CD4-positive, alpha-beta T cell treated with Interleukin-4 for 1 hour (primary cell): Measurements from ENCODE around the gene CLIC6.
"Not testable (repeated sequence)": the region's sequence is repeated elsewhere in the genome, so short reads cannot be mapped to it uniquely, and the experiment has no call there.

Experiments used
- DNase-seq, 2 donors: peaks; one replicate each; pipeline ENCODE4 v3.0.0-alpha.2; 2020 to 2022

The CLIC6 gene

DNA sequence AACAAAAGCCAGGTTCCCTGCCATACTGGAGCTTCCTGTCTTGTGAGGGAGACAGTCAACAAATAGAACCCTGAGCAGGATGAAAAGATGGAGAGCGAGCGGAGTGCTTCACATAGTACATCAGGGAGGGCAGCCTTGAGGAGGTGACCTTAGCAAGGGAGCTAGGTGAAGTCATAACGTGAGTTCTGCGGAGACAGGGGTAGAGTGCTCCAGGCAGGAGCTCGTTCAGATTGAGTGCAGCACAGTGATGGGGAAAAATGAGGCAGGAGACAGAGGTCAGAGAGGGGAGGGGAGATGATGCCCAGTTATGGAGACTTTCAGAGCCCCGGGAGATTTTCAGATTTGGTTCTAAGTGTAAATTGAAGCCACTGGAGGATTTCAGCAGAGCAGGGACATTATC lies 15.3 kb upstream of the CLIC6 start:
- no peak for DNase-seq

DNA sequence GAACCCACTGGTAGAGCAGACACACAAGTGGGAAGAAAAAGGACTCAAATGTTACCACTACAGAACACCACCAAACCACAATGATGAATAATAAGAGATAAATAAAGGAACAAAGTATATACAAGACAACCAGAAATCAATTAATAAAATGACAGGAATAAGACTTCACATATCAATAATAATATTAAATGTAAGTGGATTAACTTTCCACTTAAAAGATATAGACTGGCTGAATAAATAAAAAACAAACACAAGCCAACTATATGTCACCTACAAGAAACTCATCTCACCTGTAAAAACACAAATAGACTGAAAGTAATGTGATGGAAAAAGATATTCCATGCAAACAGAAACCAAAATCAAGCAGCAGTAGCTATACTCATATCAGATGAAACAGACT lies 6.9 kb upstream of the CLIC6 start:
- no peak for DNase-seq

DNA sequence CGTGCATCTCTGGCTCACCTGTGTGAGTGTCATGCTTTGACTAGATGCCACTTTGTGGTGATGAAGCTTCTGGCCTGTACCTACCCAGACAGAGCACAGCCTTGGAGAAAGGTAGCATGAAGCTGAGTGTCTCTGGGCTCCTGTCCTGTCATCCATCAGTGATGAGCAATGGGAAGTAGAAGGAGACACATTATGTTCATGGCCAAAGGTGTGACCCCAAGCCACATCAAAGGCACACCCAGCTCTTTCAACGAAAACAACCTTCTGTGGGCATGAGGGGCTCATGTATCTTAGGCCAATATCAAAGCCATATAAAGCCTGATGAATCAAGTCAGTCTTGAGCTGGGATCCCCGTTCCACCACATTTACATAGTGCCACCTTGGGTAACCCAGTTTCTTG lies 1.0 kb upstream of the CLIC6 start:
- DNase-seq = no peak

DNA sequence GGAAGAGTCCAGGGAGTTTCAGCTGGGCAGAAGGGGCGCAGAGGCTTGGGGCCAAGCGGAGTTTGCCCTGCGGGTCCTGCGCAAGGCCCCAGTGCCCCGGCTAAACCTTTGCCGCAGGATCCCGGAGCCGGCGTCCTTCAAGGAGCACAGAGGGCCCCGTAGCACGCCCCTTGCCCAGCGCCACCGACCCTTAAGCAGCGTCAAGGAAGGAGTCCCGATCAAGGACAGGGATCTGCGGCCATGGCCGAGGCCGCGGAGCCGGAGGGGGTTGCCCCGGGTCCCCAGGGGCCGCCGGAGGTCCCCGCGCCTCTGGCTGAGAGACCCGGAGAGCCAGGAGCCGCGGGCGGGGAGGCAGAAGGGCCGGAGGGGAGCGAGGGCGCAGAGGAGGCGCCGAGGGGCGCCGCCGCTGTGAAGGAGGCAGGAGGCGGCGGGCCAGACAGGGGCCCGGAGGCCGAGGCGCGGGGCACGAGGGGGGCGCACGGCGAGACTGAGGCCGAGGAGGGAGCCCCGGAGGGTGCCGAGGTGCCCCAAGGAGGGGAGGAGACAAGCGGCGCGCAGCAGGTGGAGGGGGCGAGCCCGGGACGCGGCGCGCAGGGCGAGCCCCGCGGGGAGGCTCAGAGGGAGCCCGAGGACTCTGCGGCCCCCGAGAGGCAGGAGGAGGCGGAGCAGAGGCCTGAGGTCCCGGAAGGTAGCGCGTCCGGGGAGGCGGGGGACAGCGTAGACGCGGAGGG lies 520 bp downstream of the CLIC6 start:
- no peak for DNase-seq

DNA sequence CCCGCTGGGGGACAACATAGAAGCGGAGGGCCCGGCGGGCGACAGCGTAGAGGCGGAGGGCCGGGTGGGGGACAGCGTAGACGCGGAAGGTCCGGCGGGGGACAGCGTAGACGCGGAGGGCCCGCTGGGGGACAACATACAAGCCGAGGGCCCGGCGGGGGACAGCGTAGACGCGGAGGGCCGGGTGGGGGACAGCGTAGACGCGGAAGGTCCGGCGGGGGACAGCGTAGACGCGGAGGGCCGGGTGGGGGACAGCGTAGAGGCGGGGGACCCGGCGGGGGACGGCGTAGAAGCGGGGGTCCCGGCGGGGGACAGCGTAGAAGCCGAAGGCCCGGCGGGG lies 1.1 kb downstream of the CLIC6 start:
- not testable (repeated sequence) for DNase-seq

DNA sequence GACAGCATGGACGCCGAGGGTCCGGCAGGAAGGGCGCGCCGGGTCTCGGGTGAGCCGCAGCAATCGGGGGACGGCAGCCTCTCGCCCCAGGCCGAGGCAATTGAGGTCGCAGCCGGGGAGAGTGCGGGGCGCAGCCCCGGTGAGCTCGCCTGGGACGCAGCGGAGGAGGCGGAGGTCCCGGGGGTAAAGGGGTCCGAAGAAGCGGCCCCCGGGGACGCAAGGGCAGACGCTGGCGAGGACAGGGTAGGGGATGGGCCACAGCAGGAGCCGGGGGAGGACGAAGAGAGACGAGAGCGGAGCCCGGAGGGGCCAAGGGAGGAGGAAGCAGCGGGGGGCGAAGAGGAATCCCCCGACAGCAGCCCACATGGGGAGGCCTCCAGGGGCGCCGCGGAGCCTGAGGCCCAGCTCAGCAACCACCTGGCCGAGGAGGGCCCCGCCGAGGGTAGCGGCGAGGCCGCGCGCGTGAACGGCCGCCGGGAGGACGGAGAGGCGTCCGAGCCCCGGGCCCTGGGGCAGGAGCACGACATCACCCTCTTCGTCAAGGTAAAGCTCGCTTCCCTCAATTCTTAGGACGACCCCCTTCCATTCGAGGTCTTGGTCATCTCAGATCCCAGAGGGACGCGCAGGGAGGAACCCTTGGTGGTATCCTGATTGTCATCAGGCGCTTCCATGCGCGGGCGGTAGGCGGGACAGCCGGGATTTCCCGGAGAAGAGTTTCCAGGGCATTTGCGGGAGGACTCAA lies 1.6 kb downstream of the CLIC6 start:
- no peak for DNase-seq

DNA sequence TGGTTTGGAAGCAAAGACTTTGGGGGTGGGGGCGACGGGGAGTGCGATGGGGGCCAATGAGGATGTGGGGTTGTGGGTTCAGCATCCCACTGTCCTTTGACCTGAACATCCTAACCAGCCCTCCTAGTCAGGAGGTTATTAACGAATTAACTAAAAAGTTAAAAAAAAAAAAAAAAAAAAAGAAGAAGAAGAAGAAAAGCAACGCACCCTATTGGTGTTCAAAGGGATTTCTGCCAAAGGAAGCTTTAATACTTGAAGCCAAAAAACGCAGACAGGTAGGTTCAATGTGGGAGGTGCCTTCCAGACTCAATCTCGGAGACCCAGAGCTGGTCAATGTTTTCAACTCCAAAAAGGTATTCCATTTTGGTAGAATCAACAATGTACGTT lies 2.2 kb downstream of the CLIC6 start:
- DNase-seq = no peak

DNA sequence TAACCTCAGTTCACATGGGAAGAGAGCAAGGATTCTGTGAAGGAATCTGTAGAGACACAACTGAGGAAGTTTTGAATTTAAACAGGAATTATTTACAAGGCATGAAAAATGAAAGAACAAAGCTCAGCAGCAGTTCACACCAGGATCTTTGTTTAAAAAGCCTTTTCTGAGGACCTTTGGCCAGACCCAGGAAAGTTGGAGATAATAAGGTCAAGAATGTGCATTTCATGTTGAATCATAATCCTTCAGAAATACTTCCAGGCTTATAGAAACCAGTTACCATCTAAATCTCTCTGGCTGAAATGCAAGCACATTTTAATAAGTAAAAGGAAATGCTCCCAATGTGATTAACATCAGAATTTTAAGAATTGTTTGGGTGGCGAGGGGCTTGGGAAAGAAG lies 2.7 kb downstream of the CLIC6 start:
- no peak for DNase-seq

DNA sequence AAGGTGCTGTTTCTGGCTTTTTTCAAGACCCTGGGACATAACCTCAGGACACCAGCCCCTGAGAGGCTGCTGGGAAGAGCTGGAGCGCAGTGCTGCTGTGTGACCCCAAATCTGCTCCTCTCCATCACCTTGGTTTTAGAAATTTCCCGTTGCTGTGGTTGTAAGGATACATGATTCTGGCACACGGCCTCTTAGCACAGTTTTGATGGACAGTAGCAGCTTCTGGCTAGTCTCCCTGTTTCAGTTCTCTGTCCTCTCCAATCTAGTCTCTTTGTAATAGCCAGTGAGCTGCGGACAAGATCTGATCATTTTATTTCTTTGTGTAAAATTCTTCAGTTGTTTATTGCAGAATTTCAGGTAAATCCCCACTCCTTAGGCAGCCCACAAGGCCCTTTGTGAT lies 3.1 kb downstream of the CLIC6 start:
- no peak for DNase-seq

DNA sequence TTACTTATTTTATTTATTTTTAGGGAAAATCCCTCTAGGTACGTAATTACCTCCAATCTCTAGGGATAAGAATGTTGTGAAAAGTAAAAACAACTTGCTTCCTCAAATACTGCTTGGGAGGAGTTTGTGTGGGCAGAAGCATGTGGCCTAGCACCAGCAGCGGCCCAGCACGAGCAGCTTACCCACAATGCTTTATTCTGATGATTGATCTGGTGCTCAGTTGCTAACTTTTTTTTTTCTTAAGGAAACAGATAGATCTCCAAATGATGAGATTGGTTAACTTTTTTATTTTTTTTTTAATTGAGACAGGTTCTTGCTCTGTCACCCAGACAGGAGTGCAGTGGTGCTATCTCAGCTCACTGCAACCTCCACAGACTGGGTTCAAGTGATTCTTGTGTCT lies 4.2 kb downstream of the CLIC6 start:
- no peak for DNase-seq

DNA sequence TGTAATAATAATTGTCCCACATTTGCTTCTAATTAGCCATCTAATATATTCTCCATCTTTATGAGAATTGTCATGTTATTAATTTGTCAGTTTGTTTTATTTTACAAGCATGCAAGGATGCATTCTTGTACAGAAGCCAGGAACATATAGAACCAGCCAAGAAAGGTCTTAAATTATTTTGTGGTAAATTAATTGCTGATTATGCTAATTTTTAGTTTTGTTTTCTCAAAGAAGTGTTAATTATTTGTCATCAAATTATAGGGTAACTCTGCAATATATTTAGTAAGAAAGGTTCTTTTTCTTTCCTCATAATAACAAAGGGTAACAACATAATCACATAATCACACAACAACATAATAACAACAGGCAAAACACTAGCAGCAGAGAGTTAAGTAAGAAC lies 5.7 kb downstream of the CLIC6 start:
- no peak for DNase-seq

DNA sequence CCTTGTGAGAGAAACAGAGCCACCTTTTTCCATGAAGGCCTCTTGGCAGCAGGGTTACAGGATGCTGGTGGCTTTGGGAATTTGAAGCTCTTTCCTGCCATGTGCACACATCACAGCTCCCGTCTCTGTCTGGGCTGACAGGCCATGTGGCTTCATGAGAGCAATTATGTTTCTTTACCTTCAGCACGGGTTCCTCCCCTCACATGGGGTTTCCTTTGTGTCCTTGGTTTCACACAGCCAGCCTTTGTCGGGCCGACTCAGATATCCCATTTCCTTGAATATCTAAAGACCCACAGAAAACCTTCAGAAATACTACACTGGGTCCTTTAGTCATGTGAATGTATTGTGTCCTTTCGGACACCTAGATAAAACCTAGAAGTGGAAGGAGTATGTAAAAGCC lies 7.1 kb downstream of the CLIC6 start:
- DNase-seq = no peak

DNA sequence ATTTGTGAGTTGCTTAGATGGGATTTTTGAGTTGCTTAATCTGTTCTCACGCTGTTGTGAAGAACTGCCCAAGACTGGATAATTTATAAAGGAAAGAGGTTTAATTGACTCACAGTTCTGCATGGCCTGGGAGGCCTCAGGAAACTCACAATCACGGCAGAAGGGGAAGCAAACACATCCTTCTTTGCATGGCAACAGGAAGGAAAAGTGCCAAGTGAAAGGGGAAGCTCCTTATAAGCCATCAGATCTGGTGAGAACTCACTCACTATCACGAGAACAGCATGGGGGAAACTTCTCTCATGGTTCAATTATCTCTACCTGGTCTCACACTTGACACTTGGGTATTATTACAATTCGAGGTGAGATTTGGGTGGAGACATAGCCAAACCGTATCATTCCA lies 10.3 kb downstream of the CLIC6 start:
- DNase-seq = no peak

DNA sequence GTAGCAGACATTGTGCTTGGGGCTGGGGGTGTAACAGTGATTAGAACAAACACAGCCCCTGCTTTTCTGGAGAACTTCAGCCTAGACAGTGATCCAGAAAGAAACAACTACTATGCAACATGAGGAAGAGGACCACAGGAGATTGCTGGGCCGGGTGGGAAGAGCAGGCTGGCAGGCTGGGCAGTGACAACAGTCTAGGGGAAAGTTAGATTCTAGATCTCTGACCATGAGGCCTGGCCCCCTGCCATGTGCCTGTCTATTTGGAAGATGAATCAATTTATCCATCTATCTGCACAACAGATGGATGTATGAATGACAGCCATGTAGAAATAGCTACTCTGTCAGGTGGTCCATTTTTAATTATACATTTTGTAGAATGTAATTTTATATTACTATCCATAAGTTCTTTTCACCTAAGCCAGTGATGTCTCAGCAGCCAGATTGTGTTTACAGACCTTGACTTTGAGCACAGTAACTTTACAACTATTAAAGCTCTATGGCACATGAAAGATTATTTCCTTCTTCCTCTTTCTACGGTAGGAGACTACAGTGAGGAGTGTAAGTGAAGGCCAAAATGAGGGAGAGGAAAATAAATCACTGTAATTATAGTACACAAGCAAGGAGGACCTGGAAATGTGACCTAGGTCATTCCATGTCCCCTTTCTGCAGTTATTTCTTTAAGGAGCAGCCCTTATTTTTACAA lies 15.5 kb downstream of the CLIC6 start:
- DNase-seq = no peak

DNA sequence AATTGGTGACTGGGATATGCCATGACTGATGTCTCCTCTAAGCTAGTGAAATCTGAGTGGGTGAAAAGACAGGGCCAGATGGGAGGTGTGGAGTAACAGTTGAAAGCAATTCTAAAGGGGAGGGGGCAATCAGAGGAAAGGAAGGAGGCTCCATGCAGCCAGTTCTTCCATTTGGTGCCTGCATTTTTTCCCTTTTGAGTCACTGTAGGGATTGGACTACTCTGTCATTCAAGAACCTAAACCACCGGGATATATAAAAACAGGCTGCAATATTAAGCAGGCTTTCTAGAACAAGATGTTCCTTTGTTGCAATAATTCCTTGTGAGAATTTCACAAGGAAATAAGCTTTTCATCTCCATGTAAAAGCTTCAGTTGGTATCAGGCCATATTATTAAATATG lies 18.3 kb downstream of the CLIC6 start:
- no peak for DNase-seq

DNA sequence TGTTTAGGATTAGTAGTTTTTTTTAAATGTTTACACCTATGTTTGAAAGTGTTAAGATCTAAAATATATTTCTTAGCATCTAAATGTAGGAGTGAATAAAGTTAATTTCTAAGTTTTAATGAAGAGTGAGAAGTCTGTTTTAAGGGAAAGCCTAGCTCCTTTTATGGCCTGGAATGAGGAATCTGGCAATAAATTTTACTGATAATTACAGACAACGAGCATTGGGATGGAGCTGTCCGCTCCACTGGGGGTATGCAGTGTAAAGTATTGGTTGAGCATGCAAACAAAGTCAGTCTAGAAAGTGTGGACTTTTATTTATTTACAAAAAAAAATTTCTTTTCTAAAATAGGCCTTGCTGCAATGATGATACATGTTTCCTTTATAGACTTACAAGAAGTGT lies 19.0 kb downstream of the CLIC6 start:
- DNase-seq = no peak

DNA sequence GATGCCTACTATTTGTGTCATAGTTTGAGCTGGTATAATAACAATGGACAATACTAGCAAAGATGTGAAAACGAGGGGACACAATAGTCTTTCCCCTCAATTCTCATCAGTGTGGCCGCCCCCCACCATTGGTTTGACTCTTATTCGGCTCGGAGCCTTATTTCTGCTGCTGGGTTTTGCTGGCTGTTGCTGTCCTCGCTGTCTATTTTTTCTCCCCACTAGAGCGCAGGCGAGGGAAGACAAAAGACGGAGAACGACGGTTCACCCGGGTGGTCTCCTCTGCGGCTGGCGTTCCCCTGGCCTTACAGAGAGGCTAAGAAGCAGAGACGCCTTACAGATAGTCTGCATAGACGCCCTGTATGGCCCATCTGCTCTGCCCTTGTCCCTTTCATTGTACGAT lies 19.4 kb downstream of the CLIC6 start:
- no peak for DNase-seq

DNA sequence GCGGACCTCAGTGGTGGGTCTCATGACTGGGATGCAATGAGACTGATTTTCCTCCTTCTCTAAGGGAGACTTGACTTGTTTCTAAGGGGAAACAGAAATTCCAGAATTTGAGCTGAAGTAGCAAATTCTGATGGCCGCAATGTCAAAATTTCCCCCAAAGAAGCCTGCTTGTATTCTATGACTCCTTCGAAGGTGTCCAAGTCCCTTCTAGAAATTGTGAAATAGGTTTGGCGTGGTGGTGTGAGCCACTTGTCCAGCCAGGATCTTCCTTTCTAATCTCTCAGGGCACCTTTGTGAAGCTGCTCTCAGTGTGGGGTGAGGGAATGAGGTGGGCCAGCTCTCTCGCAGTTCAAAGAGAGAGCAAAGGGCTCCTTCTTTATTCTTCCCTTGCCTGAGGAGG lies 19.9 kb downstream of the CLIC6 start:
- no peak for DNase-seq

DNA sequence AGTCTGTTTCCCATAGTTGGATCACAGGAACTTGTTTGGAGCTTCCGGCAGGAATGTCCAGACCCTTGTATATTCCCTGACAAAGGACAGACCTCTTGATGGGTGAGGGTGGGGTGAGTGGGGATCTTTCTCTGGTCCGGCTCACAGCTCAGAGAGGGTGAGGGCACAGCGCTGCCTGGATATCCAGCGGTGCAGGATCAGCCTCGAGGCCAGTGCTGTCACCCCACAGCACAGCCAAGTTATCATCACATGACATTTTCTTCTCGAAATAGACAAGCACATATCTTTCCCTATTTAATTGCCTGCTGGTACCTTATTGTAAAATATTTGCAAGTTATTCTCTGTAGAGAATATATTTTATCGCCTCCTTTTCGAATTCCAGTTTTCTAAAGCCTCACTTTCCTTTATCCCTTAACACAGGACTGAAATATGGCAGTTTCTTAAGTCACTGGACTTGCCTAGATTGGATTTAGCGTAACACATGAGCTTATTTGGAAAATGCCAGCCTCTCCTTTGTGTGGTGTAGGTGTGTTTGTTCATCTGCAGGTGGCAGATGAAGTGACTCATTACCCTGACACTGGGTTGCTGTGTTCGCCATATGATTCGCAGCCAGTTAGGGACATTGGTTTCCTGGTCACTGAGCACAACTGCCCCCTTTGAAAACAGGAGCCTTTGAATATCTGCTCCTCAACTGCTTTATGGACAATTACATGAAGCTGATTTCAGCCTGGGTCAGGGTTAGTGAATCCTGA lies 21.4 kb downstream of the CLIC6 start:
- no peak for DNase-seq

DNA sequence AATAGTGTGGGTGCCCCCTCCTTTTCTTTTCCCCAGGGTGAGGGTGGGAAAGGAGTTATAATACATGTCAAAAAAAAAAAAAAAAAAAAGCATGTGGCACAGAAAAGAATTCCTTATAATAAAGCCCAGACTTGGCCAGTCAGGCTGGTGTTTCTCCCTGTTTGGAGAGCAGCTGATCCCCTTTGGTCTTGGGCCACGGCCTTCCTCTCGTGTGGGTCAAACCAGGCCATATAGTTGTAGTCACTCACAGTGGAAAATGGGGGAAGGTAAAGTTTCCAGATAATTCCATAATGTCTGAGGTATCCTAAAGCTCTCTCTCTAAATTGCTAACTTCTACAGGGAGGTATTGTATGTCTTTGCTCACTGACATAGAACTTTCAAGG lies 22.0 kb downstream of the CLIC6 start:
- DNase-seq = no peak

DNA sequence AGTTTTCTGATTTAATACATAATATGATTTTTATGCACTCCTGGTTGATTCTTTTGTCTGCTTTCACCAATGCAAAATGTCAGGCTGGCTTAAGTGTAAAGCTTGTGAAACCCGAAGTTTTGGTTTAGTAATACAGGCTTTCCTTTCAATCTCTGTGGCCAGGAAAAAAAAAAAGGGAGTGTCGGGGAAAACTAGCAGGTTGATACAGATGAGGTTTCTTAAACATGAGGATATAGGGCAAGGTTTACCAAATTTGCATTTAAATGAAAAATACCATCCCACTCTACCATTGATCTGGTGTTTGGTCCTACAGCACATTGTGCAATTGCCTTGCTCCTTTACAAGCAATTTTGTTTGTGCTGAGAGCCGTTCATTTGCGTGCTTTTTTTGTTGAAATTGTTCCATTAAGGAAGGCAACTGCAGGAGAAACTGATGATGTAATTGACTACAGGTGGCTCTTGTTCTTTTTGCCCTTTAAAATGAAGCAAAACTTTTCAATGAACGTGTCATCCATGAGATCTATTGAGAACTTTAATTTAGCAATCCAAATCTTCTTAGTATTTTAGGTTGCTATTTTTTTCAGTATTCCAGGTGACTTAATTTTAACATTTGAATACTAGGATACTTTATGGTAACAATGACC lies 22.7 kb downstream of the CLIC6 start:
- DNase-seq = no peak

DNA sequence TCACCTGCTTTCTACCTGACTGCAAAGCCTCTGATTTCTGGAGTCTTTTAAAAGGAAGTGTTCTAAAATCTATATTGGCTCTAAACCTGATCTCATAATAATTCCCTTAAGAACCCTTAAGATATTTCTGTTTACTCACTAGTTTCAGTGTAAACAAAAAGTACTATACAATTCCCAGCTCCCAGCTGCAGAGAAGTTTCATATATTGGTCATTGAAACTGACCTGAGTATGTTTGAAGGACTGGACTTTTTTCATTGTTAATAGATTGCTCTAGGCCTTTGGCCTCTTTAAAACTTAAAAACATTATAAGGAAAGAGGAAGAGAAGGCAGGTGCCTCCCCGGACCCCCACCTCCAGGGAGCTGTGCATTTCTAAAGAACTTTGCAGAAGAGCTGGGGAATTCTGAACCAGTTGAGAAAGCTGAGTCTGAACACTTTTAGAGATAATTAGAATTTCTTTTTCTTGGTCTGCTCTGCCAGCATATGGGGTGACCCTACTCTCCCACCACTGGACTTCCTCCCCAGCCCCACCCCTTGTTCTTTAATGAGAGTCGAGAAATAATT lies 23.7 kb downstream of the CLIC6 start:
- no peak for DNase-seq
